OCI-LY7 (cell line): ENCODE results near the gene FGD2. TPM values are rescaled to one million over a fixed set of nuclear protein-coding genes. Genes with fewer than 3 reads are reported as not detected.

Experiments used
- BruUV-seq: library from RNA; stranded (reverse); fragments of 400-500 nt; replicated peaks from 2 replicates; lab custom pipeline; 2021; lab: Mats Ljungman, UMichigan
- CTCF ChIA-PET: fragments of 300-600 bp; sonication (Branson Sonifier 250); formaldehyde crosslinking; loops from one replicate; lab custom pipeline; 2022; ENCODE audit warnings: antibody characterized with exemption; ENCODE audit not compliant: unreplicated experiment; lab: Charles Lee
- POLR2A ChIA-PET: fragments of 300-600 bp; sonication (Branson Sonifier 250); formaldehyde crosslinking; loops from one replicate; lab custom pipeline; 2022; ENCODE audit warnings: antibody characterized with exemption; lab: Charles Lee
- DNase-seq: peaks from one replicate; pipeline ENCODE4 v3.0.0-alpha.2; 2015; ENCODE audit warnings: low spot score
- H2AFZ ChIP-seq: fragments of 200-600 bp; sonication (generic), shearing (Covaris generic); 2 replicates; pipeline ENCODE4 v1.6.1; 2014; ENCODE audit warnings: mild to moderate bottlenecking, antibody characterized with exemption, low read length, moderate library complexity
- H3K27ac ChIP-seq: fragments of 200-600 bp; sonication (generic); 2 replicates; pipeline ENCODE4 v1.5.1; 2014; ENCODE audit warnings: mixed run types, low read depth, mild to moderate bottlenecking, moderate library complexity, low read length, inconsistent platforms; ENCODE audit not compliant: poor library complexity, severe bottlenecking
- H3K36me3 ChIP-seq: fragments of 200-600 bp; sonication (generic); 2 replicates; pipeline ENCODE4 v1.6.1; 2014; ENCODE audit warnings: mild to moderate bottlenecking, antibody characterized with exemption, low read length, moderate library complexity, mixed read lengths; ENCODE audit not compliant: insufficient read depth
- H3K4me1 ChIP-seq: fragments of 200-600 bp; sonication (generic); 2 replicates; pipeline ENCODE4 v1.5.1; 2014; ENCODE audit warnings: mild to moderate bottlenecking, low read length; ENCODE audit not compliant: insufficient read depth, poor library complexity, severe bottlenecking
- H3K4me2 ChIP-seq: fragments of 200-600 bp; sonication (generic); 2 replicates; pipeline ENCODE4 v1.6.1; 2014; ENCODE audit warnings: mild to moderate bottlenecking, low read length
- H3K4me3 ChIP-seq: fragments of 200-600 bp; sonication (generic); 2 replicates; pipeline ENCODE4 v1.5.1; 2014; ENCODE audit warnings: mild to moderate bottlenecking, low read depth, low read length; ENCODE audit not compliant: poor library complexity, severe bottlenecking
- H3K79me2 ChIP-seq: fragments of 200-600 bp; sonication (generic); 2 replicates; pipeline ENCODE4 v1.6.1; 2016; ENCODE audit warnings: low read depth, mild to moderate bottlenecking, low read length, moderate library complexity, mixed read lengths; ENCODE audit not compliant: insufficient read depth
- H3K9me2 ChIP-seq: fragments of 200-600 bp; sonication (generic); 2 replicates; pipeline ENCODE4 v1.6.1; 2016; ENCODE audit warnings: mild to moderate bottlenecking, low read length, mixed read lengths; ENCODE audit not compliant: insufficient read depth
- H3K9me3 ChIP-seq: fragments of 200-600 bp; sonication (generic); 2 replicates; pipeline ENCODE4 v1.6.1; 2014; ENCODE audit warnings: mild to moderate bottlenecking, mixed run types, low read length, mixed read lengths
- H4K20me1 ChIP-seq: fragments of 200-600 bp; sonication (generic); 2 replicates; pipeline ENCODE4 v1.6.1; 2014; ENCODE audit warnings: mild to moderate bottlenecking, antibody characterized with exemption, low read length, moderate library complexity, mixed read lengths; ENCODE audit not compliant: insufficient read depth
- CTCF ChIP-seq: fragments of 200-600 bp; sonication (generic); conservative IDR thresholded peaks from 2 replicates; pipeline ENCODE4 v1.5.1; 2014; ENCODE audit warnings: mild to moderate bottlenecking, antibody characterized with exemption, low read length, moderate library complexity, mixed read lengths
- EZH2phosphoT487 ChIP-seq: fragments of 200-600 bp; sonication (generic); IDR thresholded peaks from 2 replicates; pipeline ENCODE4 v1.6.1; 2018; ENCODE audit warnings: low read depth, borderline replicate concordance, mild to moderate bottlenecking, mixed run types, antibody characterized with exemption, low read length, moderate library complexity, mixed read lengths
- intact Hi-C: fragments of 100-400 bp; cut with micrococcal nuclease; formaldehyde crosslinking; loops from one replicate; pipeline ENCODE4 v1.10.0; 2022; ENCODE audit not compliant: unreplicated experiment
- total RNA-seq, 2 experiments: library from RNA; depleted of rRNA in 1 of 2; stranded (reverse); fragments of >200 nt in 1 of 2; shearing (Covaris generic) in 1 of 2; gene quantifications; 2 replicates each; pipeline ENCODE4 v1.2.3, GENCODE V29; 2014 to 2022

Gene FGD2
- total RNA-seq, 2 experiments from 2014 or later: 27.8 to 48.6 TPM

DNA sequence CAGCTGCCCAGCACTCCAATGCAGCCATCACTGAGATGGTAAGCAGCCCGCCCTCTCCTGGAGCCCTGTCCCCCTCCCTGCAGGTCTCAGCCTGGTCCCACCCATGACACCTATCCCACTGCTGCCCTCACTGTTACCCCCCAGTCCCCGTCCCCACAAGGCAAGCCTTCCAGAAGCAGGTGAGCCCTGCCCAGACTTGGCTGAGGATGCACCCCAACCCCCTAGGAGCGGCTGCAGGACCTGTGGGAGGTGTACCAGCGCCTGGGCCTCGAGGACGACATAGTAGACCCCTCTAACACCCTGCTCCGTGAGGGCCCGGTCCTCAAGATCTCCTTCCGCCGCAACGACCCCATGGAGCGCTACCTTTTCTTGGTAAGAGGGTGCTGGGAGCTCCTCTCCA, 9.2 kb downstream of the FGD2 start:
- no TSS peak for BruUV-seq
- no peaks in the 10 kb centered on the region for H3K79me2 ChIP-seq
- intact Hi-C loops: loop anchor here (5.0 kb wide), 1 partner anchor 232 kb away; no protein-coding TSS in a partner anchor

DNA sequence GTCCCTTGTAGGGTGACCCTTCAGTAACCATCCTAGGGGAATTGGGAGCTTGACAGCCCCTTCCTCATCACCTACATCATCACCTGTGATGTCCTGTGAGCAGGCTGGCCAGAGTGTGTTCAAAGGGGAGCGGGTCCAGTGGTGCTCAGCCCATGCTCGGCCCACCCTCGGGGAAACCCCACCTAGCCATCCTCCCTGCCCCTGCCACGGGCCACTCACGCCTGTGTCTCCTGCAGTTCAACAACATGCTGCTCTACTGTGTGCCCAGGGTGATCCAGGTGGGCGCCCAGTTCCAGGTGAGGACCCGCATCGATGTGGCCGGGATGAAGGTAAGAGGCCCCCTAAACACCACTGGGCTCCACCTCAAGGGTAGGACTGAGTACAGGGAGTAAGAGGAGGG, 10.1 kb downstream of the FGD2 start:
- H3K79me2 ChIP-seq: no peaks in the 10 kb centered on the region
- H3K36me3 ChIP-seq: no peaks in the 10 kb centered on the region
- H4K20me1 ChIP-seq: no peaks in the 10 kb centered on the region
- H3K4me1 ChIP-seq: peaks cover 13% of the 10 kb centered on the region
- no peak for TF ChIP-seq CTCF
- TF ChIP-seq EZH2phosphoT487: no peak
- no peaks in the 10 kb centered on the region for H3K9me2 ChIP-seq
- H2AFZ ChIP-seq: no peak overlapping the region
- no peaks in the 10 kb centered on the region for H3K9me3 ChIP-seq
- H3K27ac ChIP-seq: no peak overlapping the region
- H3K4me3 ChIP-seq: no peak overlapping the region
- ChIA-PET POLR2A (interaction anchor here (0.5 kb wide), 1 partner anchor 175 kb away, joined by 3 read pairs; no protein-coding TSS in a partner anchor), CTCF (no interaction called here)
- H3K4me2 ChIP-seq: no peak overlapping the region
- no TSS peak for BruUV-seq
- DNase-seq: no peak
- intact Hi-C loops: loop anchor here (5.0 kb wide), 1 partner anchor 233 kb away; no protein-coding TSS in a partner anchor

More for the DNA sequence above, 9.2 kb downstream of the FGD2 start:
- ChIA-PET POLR2A (no interaction called here), CTCF (no interaction called here)
- Histone ChIP-seq H3K4me1 (peaks cover 13% of the 10 kb centered on the region), H3K9me2 (no peaks in the 10 kb centered on the region), H3K27ac (no peak overlapping the region), H2AFZ (no peak overlapping the region), H3K9me3 (no peaks in the 10 kb centered on the region), H3K36me3 (no peaks in the 10 kb centered on the region), H4K20me1 (no peaks in the 10 kb centered on the region), H3K4me3 (no peak overlapping the region), H3K4me2 (no peak overlapping the region)
- TF ChIP-seq EZH2phosphoT487: no peak
- no peak for TF ChIP-seq CTCF
- no peak for DNase-seq

DNA sequence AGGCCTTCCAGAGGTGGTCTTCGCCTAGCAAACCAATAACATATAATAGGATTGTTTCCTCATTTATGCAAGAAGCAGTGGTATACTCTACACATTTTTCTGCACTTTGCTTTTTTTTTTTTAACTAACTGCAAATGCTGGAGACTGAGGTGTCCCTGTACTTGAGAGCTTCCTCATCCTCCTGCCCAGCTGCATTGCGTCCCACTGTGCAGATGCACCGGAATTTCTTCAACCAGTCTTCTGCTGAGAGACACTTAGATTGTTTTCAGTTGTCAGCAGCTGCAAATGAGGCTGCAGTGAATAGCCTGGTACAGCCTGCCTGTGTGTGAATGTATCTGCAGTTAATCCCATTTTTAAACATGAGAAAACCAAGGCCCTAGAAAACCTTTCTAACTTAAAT, 11.5 kb downstream of the FGD2 start:
- peaks cover 13% of the 10 kb centered on the region for H3K4me1 ChIP-seq
- no peaks in the 10 kb centered on the region for H4K20me1 ChIP-seq
- CTCF ChIA-PET: interaction anchor here (1.4 to 1.7 kb wide), 4 partner anchors 37 to 196 kb away, joined by 3 to 11 read pairs (median 9); partner anchors contain the start of gene C6orf89
- intact Hi-C loops: loop anchor here (5.0 kb wide), 1 partner anchor 235 kb away; no protein-coding TSS in a partner anchor
- H3K36me3 ChIP-seq: no peaks in the 10 kb centered on the region
- no peaks in the 10 kb centered on the region for H3K9me2 ChIP-seq
- TF ChIP-seq CTCF (no peak), EZH2phosphoT487 (no peak)
- no peak for DNase-seq
- no peak overlapping the region for H3K27ac ChIP-seq
- H3K9me3 ChIP-seq: no peaks in the 10 kb centered on the region
- H3K79me2 ChIP-seq: no peaks in the 10 kb centered on the region
- H3K4me2 ChIP-seq: no peak overlapping the region
- H2AFZ ChIP-seq: no peak overlapping the region
- H3K4me3 ChIP-seq: no peak overlapping the region
- POLR2A ChIA-PET: interaction anchor here (1.5 to 2.2 kb wide), 2 partner anchors 10 to 132 kb away, joined by 7 to 12 read pairs; no protein-coding TSS in a partner anchor
- BruUV-seq: no TSS peak
